Neural cell (in vitro differentiated cells): ENCODE data around the gene UBE2Q1. TPM values are rescaled to one million over a fixed set of nuclear protein-coding genes. Genes with fewer than 3 reads are reported as not detected.

Experiments used
- H2AFZ ChIP-seq: fragments of 200-600, 300-800 bp; sonication (generic), shearing (Covaris generic); 2 replicates; pipeline ENCODE4 v1.6.0; 2014; ENCODE audit warnings: low read depth, mild to moderate bottlenecking, antibody characterized with exemption, low read length, moderate library complexity
- H3F3A ChIP-seq: fragments of 200-600 bp; shearing (Covaris generic); 2 replicates; pipeline ENCODE4 v1.6.1; 2016; ENCODE audit warnings: mild to moderate bottlenecking, moderate library complexity, mixed read lengths, antibody characterized with exemption, low read length; ENCODE audit not compliant: insufficient read depth, poor library complexity, severe bottlenecking
- H3K27ac ChIP-seq: fragments of 200-600, 300-800 bp; sonication (generic), shearing (Covaris generic); 2 replicates; pipeline ENCODE4 v1.5.1; 2014; ENCODE audit warnings: mild to moderate bottlenecking, low read length, moderate library complexity
- H3K27me3 ChIP-seq: fragments of 300-800, 200-600 bp; sonication (generic), shearing (Covaris generic); 2 replicates; pipeline ENCODE4 v1.6.0; 2014; ENCODE audit warnings: mild to moderate bottlenecking, low read depth, low read length, moderate library complexity; ENCODE audit not compliant: insufficient read depth
- H3K36me3 ChIP-seq: fragments of 300-800, 200-600 bp; sonication (generic), shearing (Covaris generic); 2 replicates; pipeline ENCODE4 v1.5.1; 2014; ENCODE audit warnings: mild to moderate bottlenecking, antibody characterized with exemption, low read length, moderate library complexity; ENCODE audit not compliant: insufficient read depth
- H3K4me2 ChIP-seq: fragments of 300-800, 200-600 bp; sonication (generic), shearing (Covaris generic); 2 replicates; pipeline ENCODE4 v1.6.0; 2014; ENCODE audit warnings: mild to moderate bottlenecking, low read length
- H3K4me3 ChIP-seq: fragments of 300-800, 200-600 bp; sonication (generic), shearing (Covaris generic); 2 replicates; pipeline ENCODE4 v1.5.1; 2014; ENCODE audit warnings: mild to moderate bottlenecking, low read length, moderate library complexity
- H3K79me2 ChIP-seq: fragments of 200-600 bp; shearing (Covaris generic); replicated peaks from 2 replicates; pipeline ENCODE4 v1.6.0; 2014; ENCODE audit warnings: mild to moderate bottlenecking, low read length, moderate library complexity; ENCODE audit not compliant: insufficient read depth
- H3K9ac ChIP-seq: fragments of 300-800, 200-600 bp; sonication (generic), shearing (Covaris generic); 2 replicates; pipeline ENCODE4 v1.6.1; 2016; ENCODE audit warnings: mild to moderate bottlenecking, low read length, mixed read lengths
- H3K9me2 ChIP-seq: fragments of 200-600 bp; shearing (Covaris generic); 2 replicates; pipeline ENCODE4 v1.6.1; 2016; ENCODE audit warnings: mild to moderate bottlenecking, low read length, mixed read lengths; ENCODE audit not compliant: insufficient read depth
- H3K9me3 ChIP-seq: fragments of 200-600, 300-800 bp; sonication (generic), shearing (Covaris generic); 2 replicates; pipeline ENCODE4 v1.6.1; 2016; ENCODE audit warnings: mild to moderate bottlenecking, mixed run types, low read length, moderate library complexity, mixed read lengths
- H4K20me1 ChIP-seq: fragments of 200-600 bp; shearing (Covaris generic); 2 replicates; pipeline ENCODE4 v1.6.1; 2016; ENCODE audit warnings: mild to moderate bottlenecking, mixed run types; ENCODE audit not compliant: insufficient read depth
- CTCF ChIP-seq: fragments of 450-650 bp; IDR thresholded peaks from 2 replicates; pipeline ENCODE4 v1.5.1; 2014; ENCODE audit warnings: antibody characterized with exemption, mild to moderate bottlenecking, moderate library complexity; ENCODE audit not compliant: poor library complexity, severe bottlenecking
- EP300 ChIP-seq: fragments of 450-650 bp; conservative IDR thresholded peaks from 2 replicates; pipeline ENCODE4 v1.6.1; 2014; ENCODE audit warnings: antibody characterized with exemption, mild to moderate bottlenecking, moderate library complexity; ENCODE audit not compliant: poor library complexity, severe bottlenecking
- EZH2 ChIP-seq: fragments of 200-600, 300-800 bp; shearing (Covaris generic), sonication (generic); IDR thresholded peaks from 2 replicates; pipeline ENCODE4 v1.6.1; 2014; ENCODE audit warnings: antibody characterized with exemption, low read length, borderline replicate concordance, mild to moderate bottlenecking; ENCODE audit not compliant: insufficient read depth, poor library complexity, severe bottlenecking
- MXI1 ChIP-seq: fragments of 450-650 bp; conservative IDR thresholded peaks from 2 replicates; pipeline ENCODE4 v1.6.1; 2014; ENCODE audit warnings: antibody characterized with exemption, mild to moderate bottlenecking; ENCODE audit not compliant: poor library complexity, severe bottlenecking
- POLR2AphosphoS5 ChIP-seq: IDR thresholded peaks from 2 replicates; pipeline ENCODE4 v1.6.1; 2012
- RAD21 ChIP-seq: fragments of 450-650 bp; conservative IDR thresholded peaks from 2 replicates; pipeline ENCODE4 v1.6.1; 2014; ENCODE audit warnings: antibody characterized with exemption, mild to moderate bottlenecking, moderate library complexity
- REST ChIP-seq: IDR thresholded peaks from 2 replicates; pipeline ENCODE4 v1.6.1; 2012; ENCODE audit warnings: borderline replicate concordance
- SMC3 ChIP-seq: fragments of 450-650 bp; conservative IDR thresholded peaks from 2 replicates; pipeline ENCODE4 v1.6.1; 2014; ENCODE audit warnings: antibody characterized with exemption, mild to moderate bottlenecking, moderate library complexity; ENCODE audit not compliant: poor library complexity
- TAF1 ChIP-seq: IDR thresholded peaks from 2 replicates; pipeline ENCODE4 v1.6.1; 2012; ENCODE audit warnings: low read depth
- polyA plus RNA-seq: library from polyadenylated mRNA; depleted of rRNA; stranded (reverse); fragments of >200 nt; gene quantifications from 2 replicates; pipeline ENCODE4 v1.2.3, GENCODE V29; 2014

Gene UBE2Q1
- polyA plus RNA-seq, 1 donor from 2014 or later = 103 TPM

- Histone ChIP-seq H4K20me1 (no peaks in the 10 kb centered on the region), H3K4me3 (no peak overlapping the region), H3K27me3 (no peaks in the 10 kb centered on the region), H3K9me3 (no peaks in the 10 kb centered on the region), H3K27ac (no peak overlapping the region), H3F3A (no peaks in the 10 kb centered on the region), H3K36me3 (no peaks in the 10 kb centered on the region), H3K79me2 (no peaks in the 10 kb centered on the region), H2AFZ (no peak overlapping the region), H3K9ac (no peak overlapping the region), H3K4me2 (no peak overlapping the region), H3K9me2 (no peaks in the 10 kb centered on the region)
- TF ChIP-seq EP300 (no peak), REST (no peak), SMC3 (no peak), RAD21 (no peak), POLR2AphosphoS5 (no peak), EZH2 (no peak), CTCF (no peak), TAF1 (no peak), MXI1 (no peak)
Measured at GRCh38 chr1:154575147-154575927, 16.9 kb upstream of the UBE2Q1 start.

GRCh38 chr1:154574716-154575115 is 16.3 kb upstream of the UBE2Q1 start:
- no peaks in the 10 kb centered on the region for H3F3A ChIP-seq
- H3K79me2 ChIP-seq = no peaks in the 10 kb centered on the region
- no peaks in the 10 kb centered on the region for H4K20me1 ChIP-seq
- no peak overlapping the region for H3K9ac ChIP-seq
- H3K27me3 ChIP-seq = no peaks in the 10 kb centered on the region
- no peak overlapping the region for H3K4me3 ChIP-seq
- no peak overlapping the region for H3K4me2 ChIP-seq
- H3K27ac ChIP-seq = no peak overlapping the region
- no peak overlapping the region for H2AFZ ChIP-seq
- H3K9me3 ChIP-seq = no peaks in the 10 kb centered on the region
- TF ChIP-seq TAF1 = no peak
- TF ChIP-seq EP300 = no peak
- TF ChIP-seq POLR2AphosphoS5 = no peak
- TF ChIP-seq RAD21 = no peak
- TF ChIP-seq SMC3 = no peak
- TF ChIP-seq REST = no peak
- no peak for TF ChIP-seq CTCF
- H3K36me3 ChIP-seq = no peaks in the 10 kb centered on the region
- H3K9me2 ChIP-seq = no peaks in the 10 kb centered on the region
